SK-N-MC (cell line): Measurements from ENCODE around the gene HDAC7.
A peak's percentile ranks its signal among the peaks of the same experiment; 100 is the strongest.

Experiments used
- DNase-seq: peaks from one replicate; pipeline ENCODE4 v3.0.0-alpha.2; 2011; ENCODE audit warnings: low read depth, low spot score
- H3K27ac ChIP-seq: fragments of 200-600 bp; sonication (generic); 2 replicates; pipeline ENCODE4 v1.5.1; 2016; ENCODE audit warnings: mixed run types
- H3K36me3 ChIP-seq: fragments of 200-600 bp; sonication (generic); 2 replicates; pipeline ENCODE4 v1.6.1; 2017; ENCODE audit warnings: antibody characterized with exemption, low read length, mixed read lengths; ENCODE audit not compliant: insufficient read depth
- H3K4me3 ChIP-seq: fragments of 200-600 bp; sonication (generic); 2 replicates; pipeline ENCODE4 v1.5.1; 2016
- H3K9ac ChIP-seq: fragments of 200-600 bp; sonication (generic); 2 replicates; pipeline ENCODE4 v1.8.0; 2017; ENCODE audit warnings: mixed run types, mixed read lengths; ENCODE audit not compliant: insufficient read length
- H3K9me3 ChIP-seq: fragments of 200-600 bp; sonication (generic); 2 replicates; pipeline ENCODE4 v1.6.1; 2017; ENCODE audit warnings: low read depth, mild to moderate bottlenecking, antibody characterized with exemption, low read length, moderate library complexity, mixed read lengths
- EZH2 ChIP-seq: fragments of 200-600 bp; sonication (generic); IDR thresholded peaks from one replicate; pipeline ENCODE4 v1.6.1; 2017; ENCODE audit warnings: antibody characterized with exemption
- FOXP2 ChIP-seq: optimal IDR thresholded peaks from 2 replicates; pipeline ENCODE3; 2011; ENCODE audit warnings: mild to moderate bottlenecking, moderate library complexity; ENCODE audit not compliant: insufficient read depth; ENCODE audit errors: extremely low read length, control extremely low read depth
- POLR2AphosphoS5 ChIP-seq: IDR thresholded peaks from 2 replicates; pipeline ENCODE4 v1.6.1; 2012; ENCODE audit warnings: mild to moderate bottlenecking, low read depth, low read length, borderline replicate concordance

HDAC7 gene

DNA sequence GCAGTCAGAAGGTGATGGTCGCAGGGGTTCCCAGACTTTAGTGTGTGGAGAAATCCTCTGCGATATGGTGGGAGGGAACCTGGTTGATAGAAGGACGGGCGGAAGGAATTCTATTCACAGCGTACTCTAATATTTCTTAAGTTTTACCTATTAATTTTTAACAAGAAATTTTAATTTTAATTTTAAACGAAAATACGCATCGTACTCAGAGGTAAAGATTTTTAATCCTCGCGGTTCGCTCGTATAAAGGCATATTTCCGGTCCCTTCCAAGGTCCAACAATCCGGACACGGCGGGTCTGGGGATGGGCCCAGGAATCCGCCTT, 47.0 kb downstream of the HDAC7 start:
- peak overlapping the region; percentile 69 for H3K9ac ChIP-seq
- no peak overlapping the region for H3K27ac ChIP-seq

GRCh38 chr12:47772094-47772660, 47.5 kb downstream of the HDAC7 start:
- no peaks in the 10 kb centered on the region for H3K9me3 ChIP-seq
- no peak overlapping the region for H3K9ac ChIP-seq
- peak overlapping the region; percentile 91 for H3K4me3 ChIP-seq
- no peak for TF ChIP-seq FOXP2
- no peak for TF ChIP-seq POLR2AphosphoS5
- TF ChIP-seq EZH2, result no peak
- no peaks in the 10 kb centered on the region for H3K36me3 ChIP-seq
- DNase-seq, result no peak
- no peak overlapping the region for H3K27ac ChIP-seq

More for the DNA sequence above, 47.0 kb downstream of the HDAC7 start:
- DNase-seq, result no peak
- no peak for TF ChIP-seq FOXP2
- TF ChIP-seq POLR2AphosphoS5, result no peak
- TF ChIP-seq EZH2, result no peak
- no peaks in the 10 kb centered on the region for H3K9me3 ChIP-seq
- peak overlapping the region; percentile 91 for H3K4me3 ChIP-seq
- H3K36me3 ChIP-seq, result no peaks in the 10 kb centered on the region

GRCh38 chr12:47771304-47771703, 48.4 kb downstream of the HDAC7 start:
- DNase-seq, result no peak
- no peaks in the 10 kb centered on the region for H3K9me3 ChIP-seq
- H3K4me3 ChIP-seq, result no peak overlapping the region
- no peak overlapping the region for H3K9ac ChIP-seq
- no peak overlapping the region for H3K27ac ChIP-seq
- TF ChIP-seq FOXP2 (no peak), POLR2AphosphoS5 (no peak), EZH2 (no peak)
- no peaks in the 10 kb centered on the region for H3K36me3 ChIP-seq

DNA sequence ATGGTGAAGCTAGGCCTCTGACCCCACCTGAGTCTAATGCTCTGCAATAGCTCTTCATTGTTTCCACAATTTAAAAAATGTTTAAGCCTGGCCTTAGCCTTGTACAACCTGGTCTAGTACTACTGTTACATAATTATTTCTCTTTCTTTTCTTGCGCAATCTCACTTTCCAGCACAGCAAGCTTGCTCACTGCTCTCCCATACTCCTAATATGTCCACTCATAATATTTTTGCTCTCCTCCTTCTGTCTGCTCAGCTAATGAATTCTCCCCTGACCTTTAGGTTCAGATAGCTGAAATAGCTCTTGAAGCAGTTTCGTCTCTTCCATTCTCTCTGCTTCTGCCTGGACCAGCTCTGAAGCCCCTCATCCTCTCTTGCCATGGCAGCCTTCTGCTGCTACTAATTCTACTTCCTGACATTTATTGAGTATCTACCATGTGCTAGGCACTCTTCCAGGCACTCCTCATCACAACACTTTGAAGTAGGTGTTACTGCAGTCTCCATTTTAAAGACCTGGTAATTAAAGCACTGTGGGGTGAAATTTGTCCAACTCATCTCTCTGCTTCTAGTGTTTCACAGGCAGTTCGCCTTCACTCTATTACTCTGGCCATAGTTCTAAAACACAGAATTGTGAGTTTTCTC, 49.5 kb downstream of the HDAC7 start:
- peak overlapping the region; percentile 49; the same call in 1 of the 2 replicates for H3K27ac ChIP-seq
- no peaks in the 10 kb centered on the region for H3K36me3 ChIP-seq
- peak overlapping the region; percentile 26 for H3K9ac ChIP-seq
- DNase-seq, result no peak
- no peak for TF ChIP-seq EZH2
- TF ChIP-seq POLR2AphosphoS5, result no peak
- no peak for TF ChIP-seq FOXP2
- H3K4me3 ChIP-seq, result peak overlapping the region; percentile 63
- no peaks in the 10 kb centered on the region for H3K9me3 ChIP-seq

DNA sequence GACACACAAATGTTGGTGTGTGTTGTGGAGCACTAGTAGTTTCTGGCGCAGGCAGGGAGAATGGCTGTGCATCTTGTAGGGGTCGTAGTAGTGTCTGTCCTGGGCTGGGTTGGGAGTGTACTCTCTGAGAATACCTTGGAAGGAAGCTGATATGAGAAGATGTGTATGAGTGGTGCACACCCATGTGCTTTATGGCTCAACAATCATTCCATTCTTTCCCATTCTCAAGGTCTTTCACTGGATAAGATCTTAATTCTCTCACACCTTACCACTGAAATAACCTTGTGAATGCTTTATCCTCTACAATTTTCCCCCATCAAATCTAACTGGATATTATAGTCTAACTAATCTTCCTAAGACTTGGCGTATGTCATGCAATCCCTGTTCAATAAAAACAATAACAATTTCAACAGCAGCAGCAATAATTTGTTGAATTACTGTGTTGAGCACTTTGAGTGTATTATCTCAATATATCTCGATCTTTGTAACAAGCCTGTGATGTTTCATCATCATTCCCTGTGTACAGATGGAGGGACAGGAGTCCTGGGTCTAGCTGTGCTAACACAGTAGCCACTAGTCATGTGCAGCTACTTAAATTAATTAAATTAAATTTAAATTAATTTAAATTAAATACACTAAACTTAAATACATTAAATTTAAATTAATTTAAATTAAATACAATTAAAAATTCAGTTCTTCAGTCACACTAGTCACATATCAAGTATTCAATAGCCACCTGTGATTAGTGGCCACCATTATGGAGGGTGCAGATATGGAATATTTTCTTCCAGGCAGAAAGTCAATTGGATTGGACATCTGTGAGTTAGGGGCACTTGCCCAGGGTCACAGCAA, 50.2 kb downstream of the HDAC7 start:
- TF ChIP-seq EZH2, result no peak
- no peak for TF ChIP-seq POLR2AphosphoS5
- no peak for TF ChIP-seq FOXP2
- peak overlapping the region; percentile 16 for H3K9ac ChIP-seq
- DNase-seq, result no peak
- H3K9me3 ChIP-seq, result no peaks in the 10 kb centered on the region
- peak overlapping the region; percentile 49; the same call in 1 of the 2 replicates for H3K27ac ChIP-seq
- peak overlapping the region; percentile 63; the same call in 1 of the 2 replicates for H3K4me3 ChIP-seq
- no peaks in the 10 kb centered on the region for H3K36me3 ChIP-seq

GRCh38 chr12:47768323-47768811, 51.3 kb downstream of the HDAC7 start:
- no peak overlapping the region for H3K9ac ChIP-seq
- H3K9me3 ChIP-seq, result no peaks in the 10 kb centered on the region
- H3K27ac ChIP-seq, result no peak overlapping the region
- TF ChIP-seq POLR2AphosphoS5, result no peak
- no peak for TF ChIP-seq EZH2
- TF ChIP-seq FOXP2, result no peak
- no peaks in the 10 kb centered on the region for H3K36me3 ChIP-seq
- DNase-seq, result no peak
- H3K4me3 ChIP-seq, result no peak overlapping the region; the same call in 1 of the 2 replicates

GRCh38 chr12:47767216-47767724, 52.4 kb downstream of the HDAC7 start:
- TF ChIP-seq POLR2AphosphoS5 (no peak), EZH2 (no peak), FOXP2 (no peak)
- H3K27ac ChIP-seq, result no peak overlapping the region
- H3K4me3 ChIP-seq, result no peak overlapping the region
- no peaks in the 10 kb centered on the region for H3K36me3 ChIP-seq
- H3K9ac ChIP-seq, result no peak overlapping the region
- DNase-seq, result no peak
- H3K9me3 ChIP-seq, result no peaks in the 10 kb centered on the region
